Measurements from ENCODE around the gene LMNB1. TPM values are rescaled to one million over a fixed set of nuclear protein-coding genes. Genes with fewer than 3 reads are reported as not detected.
A peak's percentile ranks its signal among the peaks of the same experiment; 100 is the strongest.
"Not testable (repeated sequence)": the region's sequence is repeated elsewhere in the genome, so short reads cannot be mapped to it uniquely, and the experiment has no call there.

Gene LMNB1
- total RNA-seq, 4 donors from 2014 or later, result 7.9 to 53.3 (median 16.8) TPM

GRCh38 chr5:126780165-126780827 is 3.4 kb downstream of the LMNB1 start:
- H3K27me3 ChIP-seq, result no peaks in the 10 kb centered on the region
- no peaks in the 10 kb centered on the region for H3K9me3 ChIP-seq
- no peaks in the 10 kb centered on the region for H3K36me3 ChIP-seq
- intact Hi-C loops (cut with DNase I; ENCODE audit: low total_unique reads) (loop anchor here (2.0 kb wide), 1 partner anchor 101 kb away; no protein-coding TSS in a partner anchor), in situ Hi-C loops (cut with MboI; ENCODE audit: low pct_ligation_motif_present in 1 of 4, low pct_unique_long_range_greater_than_20kb in 1 of 4, low sequenced_read_pairs in 3 of 4) (loop anchor here in 3 of 4 donors (5.0 to 25.0 kb wide), 3 partner anchors 103 to 443 kb away; no protein-coding TSS in a partner anchor)
- peak; percentile 51 for DNase-seq
- TF ChIP-seq EP300 (IDR thresholded peaks at IDR 0.05; ENCODE audit: low read depth) (no peak), CTCF (IDR thresholded peaks at IDR 0.05) (peak; percentile 57 to 74 (median 61))
- H3K27ac ChIP-seq, result no peak overlapping the region
- H3K4me1 ChIP-seq, result peaks cover 0 to 42% (median 21%) of the 10 kb centered on the region in 4 donors
- WGBS, 2 donors (ENCODE audit: low coverage in 1 of 2), result 17 to 19% methylated on average over 4 to 7 of the region's 7 CpGs
- peak overlapping the region in 1 of 4 donors; percentile 14 for H3K4me3 ChIP-seq

GRCh38 chr5:126788409-126788808 is 11.5 kb downstream of the LMNB1 start:
- intact Hi-C loops (cut with DNase I; ENCODE audit: low total_unique reads); DNase-seq; H3K4me3 ChIP-seq; H3K27ac ChIP-seq; H3K27me3 ChIP-seq; H3K4me1 ChIP-seq; H3K9me3 ChIP-seq; H3K36me3 ChIP-seq: not testable (repeated sequence)
- 80 to 90% methylated on average over 5 to 7 of the region's 7 CpGs for WGBS, 2 donors (ENCODE audit: low coverage in 1 of 2)
- in situ Hi-C loops (cut with MboI; ENCODE audit: low pct_ligation_motif_present in 1 of 4, low pct_unique_long_range_greater_than_20kb in 1 of 4, low sequenced_read_pairs in 3 of 4), result loop anchor here in 3 of 4 donors (25.0 kb wide), 2 partner anchors 126 to 451 kb away; no protein-coding TSS in a partner anchor

- intact Hi-C loops (cut with DNase I; ENCODE audit: low total_unique reads), result no loop called here
Measured at GRCh38 chr5:126793097-126793496, 16.2 kb downstream of the LMNB1 start.

GRCh38 chr5:126793648-126794047 is 16.7 kb downstream of the LMNB1 start:
- intact Hi-C loops (cut with DNase I; ENCODE audit: low total_unique reads); H3K4me3 ChIP-seq; H3K36me3 ChIP-seq; H3K9me3 ChIP-seq; DNase-seq; H3K27me3 ChIP-seq; H3K27ac ChIP-seq; H3K4me1 ChIP-seq: not testable (repeated sequence)
- 88 to 96% methylated on average over 3 to 9 of the region's 9 CpGs for WGBS, 2 donors (ENCODE audit: low coverage in 1 of 2)
- in situ Hi-C loops (cut with MboI; ENCODE audit: low pct_ligation_motif_present in 1 of 4, low pct_unique_long_range_greater_than_20kb in 1 of 4, low sequenced_read_pairs in 3 of 4), result loop anchor here in 3 of 4 donors (25.0 kb wide), 2 partner anchors 131 to 456 kb away; no protein-coding TSS in a partner anchor

More at GRCh38 chr5:126793097-126793496, 16.2 kb downstream of the LMNB1 start:
- Histone ChIP-seq H3K27me3 (no peaks in the 10 kb centered on the region), H3K9me3 (no peaks in the 10 kb centered on the region), H3K27ac (no peak overlapping the region), H3K4me1 (no peaks in the 10 kb centered on the region), H3K36me3 (no peaks in the 10 kb centered on the region), H3K4me3 (no peak overlapping the region)
- in situ Hi-C loops (cut with MboI; ENCODE audit: low pct_ligation_motif_present in 1 of 4, low pct_unique_long_range_greater_than_20kb in 1 of 4, low sequenced_read_pairs in 3 of 4), result loop anchor here in 3 of 4 donors (25.0 kb wide), 2 partner anchors 131 to 456 kb away; no protein-coding TSS in a partner anchor
- no peak for DNase-seq
- TF ChIP-seq POLR2AphosphoS5 (IDR thresholded peaks at IDR 0.05) (no peak), CTCF (IDR thresholded peaks at IDR 0.05) (no peak), EP300 (IDR thresholded peaks at IDR 0.05; ENCODE audit: low read depth) (no peak), POLR2A (IDR thresholded peaks at IDR 0.05) (no peak)
- 56 to 67% methylated on average over 2 to 3 of the region's 3 CpGs for WGBS, 2 donors (ENCODE audit: low coverage in 1 of 2)

- no peak overlapping the region for H3K4me3 ChIP-seq
- H3K4me1 ChIP-seq, result no peaks in the 10 kb centered on the region
- TF ChIP-seq POLR2AphosphoS5 (IDR thresholded peaks at IDR 0.05) (no peak), EP300 (IDR thresholded peaks at IDR 0.05; ENCODE audit: low read depth) (no peak), POLR2A (IDR thresholded peaks at IDR 0.05) (no peak), CTCF (IDR thresholded peaks at IDR 0.05) (no peak)
- no peaks in the 10 kb centered on the region for H3K36me3 ChIP-seq
- in situ Hi-C loops (cut with MboI; ENCODE audit: low pct_ligation_motif_present in 1 of 4, low pct_unique_long_range_greater_than_20kb in 1 of 4, low sequenced_read_pairs in 3 of 4), result loop anchor here in 3 of 4 donors (25.0 kb wide), 2 partner anchors 132 to 457 kb away; no protein-coding TSS in a partner anchor
- no peak for DNase-seq
- H3K9me3 ChIP-seq, result no peaks in the 10 kb centered on the region
- intact Hi-C loops (cut with DNase I; ENCODE audit: low total_unique reads), result no loop called here
- no peaks in the 10 kb centered on the region for H3K27me3 ChIP-seq
- WGBS, 2 donors (ENCODE audit: low coverage in 1 of 2), result 63 to 78% methylated on average over 6 of the region's 6 CpGs
- H3K27ac ChIP-seq, result no peak overlapping the region
Measured at GRCh38 chr5:126794157-126794828, 17.4 kb downstream of the LMNB1 start.
